Measurements from ENCODE around the gene PDE11A.

Gene PDE11A

GRCh38 chr2:177921726-177922125, 150.9 kb downstream of the PDE11A start:
- no peak for DNase-seq

GRCh38 chr2:177917169-177917568, 155.4 kb downstream of the PDE11A start:
- no peak for DNase-seq

GRCh38 chr2:177916342-177916741, 156.2 kb downstream of the PDE11A start:
- DNase-seq: no peak

GRCh38 chr2:177914247-177914646, 158.3 kb downstream of the PDE11A start:
- DNase-seq: no peak

GRCh38 chr2:177909962-177910361, 162.6 kb downstream of the PDE11A start:
- no peak for DNase-seq

GRCh38 chr2:177908824-177909223, 163.8 kb downstream of the PDE11A start:
- DNase-seq: no peak

- no peak for DNase-seq
Measured at GRCh38 chr2:177908182-177908581, 164.4 kb downstream of the PDE11A start.

- peak; percentile 66 to 76 for DNase-seq
Measured at GRCh38 chr2:177906041-177906718, 166.4 kb downstream of the PDE11A start.

- no peak for DNase-seq
Measured at GRCh38 chr2:177905640-177906039, 166.9 kb downstream of the PDE11A start.

GRCh38 chr2:177902395-177903163, 170.0 kb downstream of the PDE11A start:
- no peak for DNase-seq

GRCh38 chr2:177900082-177900481, 172.5 kb downstream of the PDE11A start:
- DNase-seq: no peak

GRCh38 chr2:177897278-177897677, 175.3 kb downstream of the PDE11A start:
- DNase-seq: no peak

GRCh38 chr2:177896587-177896986, 176.0 kb downstream of the PDE11A start:
- no peak for DNase-seq

- no peak for DNase-seq
Measured at GRCh38 chr2:177894546-177894945, 178.0 kb downstream of the PDE11A start.

- DNase-seq: no peak
Measured at GRCh38 chr2:177893880-177894279, 178.7 kb downstream of the PDE11A start.

- DNase-seq: no peak
Measured at GRCh38 chr2:177891533-177891932, 181.0 kb downstream of the PDE11A start.

- DNase-seq: no peak
Measured at GRCh38 chr2:177889818-177890460, 182.6 kb downstream of the PDE11A start.

GRCh38 chr2:177888581-177888980, 184.0 kb downstream of the PDE11A start:
- no peak for DNase-seq

GRCh38 chr2:177887722-177888121, 184.9 kb downstream of the PDE11A start:
- no peak for DNase-seq

- DNase-seq: no peak
Measured at GRCh38 chr2:177886824-177887223, 185.8 kb downstream of the PDE11A start.

GRCh38 chr2:177885828-177886466, 186.6 kb downstream of the PDE11A start:
- no peak for DNase-seq

- no peak for DNase-seq
Measured at GRCh38 chr2:177883177-177883576, 189.4 kb downstream of the PDE11A start.

- DNase-seq: no peak
Measured at GRCh38 chr2:177882501-177882900, 190.1 kb downstream of the PDE11A start.

All from stimulated activated CD4-positive, alpha-beta T cell treated with anti-CD3 and anti-CD28 coated beads, Interleukin-2, amount 100 ng/mL, for 24 hours (primary cell).